Activated naive CD8-positive, alpha-beta T cell treated with anti-CD3 and anti-CD28 coated beads, Interleukin-2, amount 10 ng/mL, durations not matched to agents 7 days and 5 days (primary cell): ENCODE measurements around the gene ARHGAP21. TPM values are rescaled to one million over a fixed set of nuclear protein-coding genes. Genes with fewer than 3 reads are reported as not detected.
"Not testable (repeated sequence)": the region's sequence is repeated elsewhere in the genome, so short reads cannot be mapped to it uniquely, and the experiment has no call there.

Experiments used
- ATAC-seq: fragments of 150-1000 bp; cut with Tn5 transposase; one replicate; pipeline ENCODE4 v1.10.0; 2021; ENCODE audit warnings: low read depth, moderate library complexity
- POLR2A ChIA-PET: fragments of 350-600 bp; sonication (Branson Sonifier 250); formaldehyde crosslinking; loops from one replicate; lab custom pipeline; 2021; ENCODE audit warnings: antibody characterized with exemption; lab: Charles Lee
- DNase-seq: peaks from one replicate; pipeline ENCODE4 v3.0.0; 2021
- H3K27ac Mint-ChIP-seq: one replicate; pipeline ENCODE4 v1.8.0; 2022; ENCODE audit warnings: mild to moderate bottlenecking, mixed read lengths
- H3K27me3 Mint-ChIP-seq: one replicate; pipeline ENCODE4 v1.8.0; 2022; ENCODE audit warnings: mild to moderate bottlenecking, moderate library complexity, mixed read lengths
- H3K36me3 Mint-ChIP-seq: one replicate; pipeline ENCODE4 v1.8.0; 2021; ENCODE audit warnings: mild to moderate bottlenecking, mixed read lengths
- H3K4me1 Mint-ChIP-seq: one replicate; pipeline ENCODE4 v1.8.0; 2021; ENCODE audit warnings: mixed read lengths
- H3K4me3 Mint-ChIP-seq: one replicate; pipeline ENCODE4 v1.8.0; 2022; ENCODE audit warnings: mild to moderate bottlenecking, moderate library complexity, mixed read lengths
- H3K9me3 Mint-ChIP-seq: one replicate; pipeline ENCODE4 v1.8.0; 2021; ENCODE audit warnings: mixed read lengths
- total RNA-seq, 2 experiments: library from RNA; stranded (reverse); gene quantifications; one replicate each; pipeline ENCODE4 v1.2.3, GENCODE V29; 2021

The ARHGAP21 gene
- total RNA-seq, 2 experiments from 2014 or later: 23.5 to 29.6 TPM

- Mint-ChIP-seq H3K4me1 (peaks cover 9% of the 10 kb centered on the region), H3K36me3 (no peaks in the 10 kb centered on the region), H3K27me3 (no peaks in the 10 kb centered on the region), H3K27ac (no peak overlapping the region), H3K9me3 (no peaks in the 10 kb centered on the region), H3K4me3 (no peak overlapping the region)
- DNase-seq (no peak), ATAC-seq (no peak)
- POLR2A ChIA-PET: no interaction called here
Observed at GRCh38 chr10:24623383-24623782, 100.3 kb downstream of the ARHGAP21 start.

- Mint-ChIP-seq H3K27ac (peak overlapping the region; percentile 72), H3K27me3 (no peaks in the 10 kb centered on the region), H3K4me1 (peaks cover 9% of the 10 kb centered on the region), H3K36me3 (peaks cover 2% of the 10 kb centered on the region), H3K9me3 (no peaks in the 10 kb centered on the region), H3K4me3 (peak overlapping the region; percentile 6)
- no peak for ATAC-seq
- POLR2A ChIA-PET: no interaction called here
- DNase-seq: no peak
Observed at GRCh38 chr10:24622781-24623301, 100.8 kb downstream of the ARHGAP21 start.

- H3K36me3 Mint-ChIP-seq, POLR2A ChIA-PET, H3K4me3 Mint-ChIP-seq, DNase-seq, H3K27ac Mint-ChIP-seq, H3K27me3 Mint-ChIP-seq, H3K9me3 Mint-ChIP-seq, H3K4me1 Mint-ChIP-seq, ATAC-seq: not testable (repeated sequence)
Observed at GRCh38 chr10:24621035-24621795, 102.5 kb downstream of the ARHGAP21 start.

GRCh38 chr10:24619994-24620310 lies 103.7 kb downstream of the ARHGAP21 start:
- POLR2A ChIA-PET, H3K4me1 Mint-ChIP-seq, DNase-seq, H3K27ac Mint-ChIP-seq, H3K27me3 Mint-ChIP-seq, H3K9me3 Mint-ChIP-seq, H3K36me3 Mint-ChIP-seq, H3K4me3 Mint-ChIP-seq, ATAC-seq: not testable (repeated sequence)

- ATAC-seq, H3K27me3 Mint-ChIP-seq, H3K4me3 Mint-ChIP-seq, DNase-seq, H3K9me3 Mint-ChIP-seq, H3K36me3 Mint-ChIP-seq, POLR2A ChIA-PET, H3K4me1 Mint-ChIP-seq, H3K27ac Mint-ChIP-seq: not testable (repeated sequence)
Observed at GRCh38 chr10:24619291-24619993, 104.2 kb downstream of the ARHGAP21 start.

- no peak overlapping the region for H3K27ac Mint-ChIP-seq
- H3K36me3 Mint-ChIP-seq: peaks cover 4% of the 10 kb centered on the region
- DNase-seq: no peak
- H3K4me3 Mint-ChIP-seq: no peak overlapping the region
- POLR2A ChIA-PET: no interaction called here
- H3K4me1 Mint-ChIP-seq: peaks cover 9% of the 10 kb centered on the region
- no peak for ATAC-seq
- no peaks in the 10 kb centered on the region for H3K27me3 Mint-ChIP-seq
- no peaks in the 10 kb centered on the region for H3K9me3 Mint-ChIP-seq
Observed at GRCh38 chr10:24618401-24618800, 105.3 kb downstream of the ARHGAP21 start.

- POLR2A ChIA-PET: no interaction called here
- no peak overlapping the region for H3K27ac Mint-ChIP-seq
- peaks cover 4% of the 10 kb centered on the region for H3K36me3 Mint-ChIP-seq
- H3K4me1 Mint-ChIP-seq: peaks cover 7% of the 10 kb centered on the region
- ATAC-seq (no peak), DNase-seq (peak; percentile 57)
- no peak overlapping the region for H3K4me3 Mint-ChIP-seq
- no peaks in the 10 kb centered on the region for H3K27me3 Mint-ChIP-seq
- H3K9me3 Mint-ChIP-seq: no peaks in the 10 kb centered on the region
Observed at GRCh38 chr10:24617771-24618396, 105.8 kb downstream of the ARHGAP21 start.

- POLR2A ChIA-PET: no interaction called here
- H3K27ac Mint-ChIP-seq: no peak overlapping the region
- peaks cover 6% of the 10 kb centered on the region for H3K36me3 Mint-ChIP-seq
- ATAC-seq (no peak), DNase-seq (no peak)
- H3K9me3 Mint-ChIP-seq: no peaks in the 10 kb centered on the region
- peaks cover 2% of the 10 kb centered on the region for H3K4me1 Mint-ChIP-seq
- no peaks in the 10 kb centered on the region for H3K27me3 Mint-ChIP-seq
- H3K4me3 Mint-ChIP-seq: no peak overlapping the region
Observed at GRCh38 chr10:24616536-24616935, 107.2 kb downstream of the ARHGAP21 start.

GRCh38 chr10:24606021-24606420 lies 117.7 kb downstream of the ARHGAP21 start:
- DNase-seq (no peak), ATAC-seq (no peak)
- POLR2A ChIA-PET: no interaction called here
- H3K9me3 Mint-ChIP-seq: no peaks in the 10 kb centered on the region
- H3K4me3 Mint-ChIP-seq: no peak overlapping the region
- peaks cover 7% of the 10 kb centered on the region for H3K4me1 Mint-ChIP-seq
- H3K27me3 Mint-ChIP-seq: no peaks in the 10 kb centered on the region
- H3K36me3 Mint-ChIP-seq: peaks cover 12% of the 10 kb centered on the region
- H3K27ac Mint-ChIP-seq: no peak overlapping the region

GRCh38 chr10:24605141-24605540 lies 118.5 kb downstream of the ARHGAP21 start:
- no peak overlapping the region for H3K27ac Mint-ChIP-seq
- DNase-seq (no peak), ATAC-seq (no peak)
- H3K4me1 Mint-ChIP-seq: peaks cover 7% of the 10 kb centered on the region
- H3K36me3 Mint-ChIP-seq: peaks cover 14% of the 10 kb centered on the region
- no peaks in the 10 kb centered on the region for H3K27me3 Mint-ChIP-seq
- no peak overlapping the region for H3K4me3 Mint-ChIP-seq
- H3K9me3 Mint-ChIP-seq: no peaks in the 10 kb centered on the region
- POLR2A ChIA-PET: no interaction called here

GRCh38 chr10:24603333-24603732 lies 120.4 kb downstream of the ARHGAP21 start:
- H3K9me3 Mint-ChIP-seq: no peaks in the 10 kb centered on the region
- H3K27ac Mint-ChIP-seq: no peak overlapping the region
- no peak overlapping the region for H3K4me3 Mint-ChIP-seq
- POLR2A ChIA-PET: no interaction called here
- DNase-seq: no peak
- H3K36me3 Mint-ChIP-seq: peaks cover 18% of the 10 kb centered on the region
- H3K4me1 Mint-ChIP-seq: peaks cover 7% of the 10 kb centered on the region
- no peak for ATAC-seq
- H3K27me3 Mint-ChIP-seq: no peaks in the 10 kb centered on the region

GRCh38 chr10:24597961-24598360 lies 125.7 kb downstream of the ARHGAP21 start:
- no peak for ATAC-seq
- Mint-ChIP-seq H3K36me3 (peaks cover 21% of the 10 kb centered on the region), H3K27me3 (no peaks in the 10 kb centered on the region)

GRCh38 chr10:24597426-24597825 lies 126.3 kb downstream of the ARHGAP21 start:
- Mint-ChIP-seq H3K9me3 (no peaks in the 10 kb centered on the region), H3K36me3 (peaks cover 19% of the 10 kb centered on the region), H3K27me3 (no peaks in the 10 kb centered on the region), H3K4me3 (no peak overlapping the region), H3K27ac (no peak overlapping the region), H3K4me1 (peaks cover 3% of the 10 kb centered on the region)
- POLR2A ChIA-PET: no interaction called here
- DNase-seq (no peak), ATAC-seq (no peak)

More at GRCh38 chr10:24597961-24598360, 125.7 kb downstream of the ARHGAP21 start:
- POLR2A ChIA-PET: no interaction called here
- Mint-ChIP-seq H3K27ac (no peak overlapping the region), H3K9me3 (no peaks in the 10 kb centered on the region), H3K4me3 (no peak overlapping the region), H3K4me1 (peaks cover 3% of the 10 kb centered on the region)
- no peak for DNase-seq
